Heart right ventricle (tissue), 16 donors: ENCODE results near the gene COL8A2. TPM values are rescaled to one million over a fixed set of nuclear protein-coding genes. Genes with fewer than 3 reads are reported as not detected.
A peak's percentile ranks its signal among the peaks of the same experiment; 100 is the strongest.

Experiments used
- ATAC-seq, 8 donors: fragments of 200-7000 bp; cut with Tn5 transposase; one replicate each; pipeline ENCODE4 v1.9.1; 2020; ENCODE audit warnings: mild to moderate bottlenecking in 8 of 8, moderate library complexity in 8 of 8, moderate number of reproducible peaks in 1 of 8
- DNase-seq, 2 donors: peaks; one replicate each; pipeline ENCODE4 v3.0.0-alpha.2; 2020
- H3K27ac ChIP-seq, 10 donors: fragments of 200-600 bp; sonication (generic) in 2 of 10; one replicate each; pipeline versions ENCODE4 v1.5.0 to v1.8.0; 2020 to 2022; ENCODE audit warnings: mild to moderate bottlenecking in 3 of 10
- H3K27me3 ChIP-seq, 7 donors: fragments of 200-600 bp; one replicate each; pipeline ENCODE4 v1.8.0; 2021 to 2022; ENCODE audit warnings: mild to moderate bottlenecking in 2 of 7
- H3K36me3 ChIP-seq, 9 donors: fragments of 200-600 bp; sonication (generic) in 1 of 9; one replicate each; pipeline versions ENCODE4 v1.5.0 to v1.8.0; 2020 to 2022; ENCODE audit warnings: mild to moderate bottlenecking in 2 of 9
- H3K4me1 ChIP-seq, 9 donors: fragments of 200-600 bp; sonication (generic) in 1 of 9; one replicate each; pipeline versions ENCODE4 v1.5.0 to v1.8.0; 2020 to 2022; ENCODE audit warnings: mild to moderate bottlenecking in 4 of 9
- H3K4me3 ChIP-seq, 10 donors: fragments of 200-600 bp; sonication (generic) in 2 of 10; one replicate each; pipeline versions ENCODE4 v1.5.0 to v1.8.0; 2020 to 2022; ENCODE audit warnings: mild to moderate bottlenecking in 7 of 10, moderate library complexity in 2 of 10
- H3K9me3 ChIP-seq, 11 donors: fragments of 200-600 bp in 10 of 11; sonication (generic) in 2 of 11; one replicate each; pipeline versions ENCODE4 v1.5.0 to v1.8.0; 2013 to 2022; ENCODE audit warnings: mild to moderate bottlenecking in 2 of 11, control low read depth in 1 of 11, moderate library complexity in 1 of 11
- CTCF ChIP-seq, 9 donors: fragments of 200-600 bp; sonication (generic) in 2 of 9; IDR thresholded peaks; one replicate each; pipeline versions ENCODE4 v1.5.0 to v1.8.0; 2021 to 2022; ENCODE audit warnings: antibody characterized with exemption in 9 of 9, mild to moderate bottlenecking in 5 of 9, moderate library complexity in 1 of 9
- WGBS, 2 donors: extraction: QIAGEN DNeasy Blood & Tissue Kit; methylation state at CpG; one replicate each; pipeline ENCODE4 v1.1.7; 2013; ENCODE audit warnings: inconsistent platforms in 1 of 2; 5-methylcytosine and 5-hydroxymethylcytosine counted together
- intact Hi-C, 10 donors: fragments of 100-400 bp; cut with DNase I; formaldehyde crosslinking; loops; one replicate each; pipeline versions ENCODE4 v1.11.1 to v1.14.2; 2022
- polyA plus RNA-seq, 2 donors: library from polyadenylated mRNA; stranded (reverse); fragments of 200-250 nt; gene quantifications; one replicate each; pipeline ENCODE4 v1.2.3, GENCODE V29; 2013
- total RNA-seq, 10 donors: library from RNA; stranded (reverse); fragmentation: NEBNext Ultra II Directional in 3 of 10; extraction: Animal tissue kit (Norgen Biotek cat#: 25700) in 3 of 10; gene quantifications; one replicate each; pipeline versions ENCODE4 v1.2.1 to v1.2.4, GENCODE V29; 2021 to 2023
- donor health status: Arrhythmogenic right ventricular cardiomyopathy.
- donor health status: ischemic (EF 13 %, LVEDD 7.1; RV severe dilation, severe dysfunction).
- donor health status: healthy with polysubstance abuse.
- donor health status: DM: no; HTN: yes; CAD: no.
- donor health status: DM: no; HTN: no; CAD: no.
- donor health status: ischemic (EF 25% LVEDD 6.9; RV normal size, moderate dysfunction).
- donor health status: ischemic (EF 25% LVEDD 5.7; RV mildly dilated, moderate dysfunction).
- donor health status: healthy.
- donor health status: DM: yes; HTN: yes; CAD: no.
- donor health status: Ischemic cardiomyopathy.
- donor health status: ischemic (EF 35%, LVEDD 5.7; RV mildly dilated, moderate dysfunction).
- donor health status: nonischemic (EF 11% LVEDD 7.7; RV severe dilation, severe dysfunction).
- donor health status: DM: yes; HTN: yes; CAD: no.
- donor health status: PGD.
- donor health status: ischemic (EF 29% LVEDD 5.4; RV normal size, mild dysfunction).
- donor health status: nonischemic (EF 23%, LVEDD 6.1; RV moderate dilation, normal function).

Gene COL8A2
- total and polyA plus RNA-seq, 12 donors, result 0.53 to 2.0 (median 0.73) TPM

- 8 to 11% methylated on average over 1 of the region's 1 CpG for WGBS, 2 donors
- no peak for DNase-seq
- intact Hi-C loops, result loop anchor here in 9 of 10 donors (1.0 to 5.0 kb wide), 8 partner anchors 36 to 269 kb away; partner anchors contain the start of genes THRAP3 (in 4 of the 9) and STK40 (in 1 of the 9)
- no peak for TF ChIP-seq CTCF (IDR thresholded peaks at IDR 0.05)
- H3K4me1 ChIP-seq, result peaks cover 25 to 73% (median 58%) of the 10 kb centered on the region in 9 donors
- H3K4me3 ChIP-seq, result peak overlapping the region in 4 of 10 donors; percentile 18 to 75 (median 24)
- peaks cover 0 to 8% (median 0%) of the 10 kb centered on the region in 9 donors for H3K36me3 ChIP-seq
- no peak for ATAC-seq
- peak overlapping the region; percentile 54 to 100 (median 94) for H3K27ac ChIP-seq
- no peaks in the 10 kb centered on the region for H3K9me3 ChIP-seq
- no peaks in the 10 kb centered on the region for H3K27me3 ChIP-seq
Observed at GRCh38 chr1:36151134-36151844, 26.3 kb upstream of the COL8A2 start.

DNA sequence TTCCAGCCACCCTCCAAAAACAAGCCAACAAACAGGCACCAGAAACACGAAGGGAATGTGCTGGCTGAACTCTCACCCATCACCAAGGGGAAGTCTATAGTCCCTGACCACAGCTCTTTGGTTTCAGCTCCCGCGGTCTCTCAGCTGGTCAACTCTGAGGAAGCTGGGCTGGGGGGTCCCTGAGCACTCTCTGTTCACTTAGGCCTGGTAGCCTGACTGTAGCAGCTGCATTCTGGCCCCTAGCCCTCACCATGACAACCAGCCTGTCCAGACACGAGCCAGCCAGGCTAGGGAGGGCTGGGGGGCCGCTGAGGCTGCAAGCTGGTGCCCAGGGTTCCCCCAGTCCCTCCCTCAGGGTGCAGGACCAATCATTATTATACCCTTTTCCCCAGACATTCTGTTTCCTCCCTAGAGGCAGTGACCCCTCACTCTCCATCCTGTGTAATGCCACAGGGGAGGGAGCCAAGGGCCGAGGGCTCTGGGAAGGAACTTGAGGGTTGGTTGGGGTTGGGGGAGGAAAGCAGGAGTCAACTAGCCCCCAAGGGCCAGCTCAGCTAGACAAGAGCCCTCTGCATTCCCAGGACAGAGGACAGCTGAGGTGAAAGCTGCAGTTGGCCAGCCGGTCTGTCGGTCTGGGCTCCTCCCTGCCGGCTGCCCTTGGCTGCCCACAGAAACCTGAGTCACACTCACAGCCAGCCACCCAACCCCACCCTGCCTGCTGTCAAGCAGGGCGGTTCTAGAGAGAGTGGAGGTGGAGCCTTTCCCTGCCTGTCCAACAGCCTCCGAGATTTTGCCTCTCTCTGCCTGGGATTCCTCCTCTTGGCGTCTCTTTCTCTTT, 25.5 kb upstream of the COL8A2 start:
- no peak for TF ChIP-seq CTCF (IDR thresholded peaks at IDR 0.05)
- intact Hi-C loops, result loop anchor here in 9 of 10 donors (1.0 to 5.0 kb wide), 9 partner anchors 37 to 270 kb away; partner anchors contain the start of genes THRAP3 (in 4 of the 9) and STK40 (in 1 of the 9)
- H3K9me3 ChIP-seq, result no peaks in the 10 kb centered on the region
- WGBS, 2 donors, result 9 to 12% methylated on average over 12 of the region's 12 CpGs
- peak overlapping the region; percentile 84 to 100 (median 94) for H3K27ac ChIP-seq
- H3K4me1 ChIP-seq, result peaks cover 25 to 73% (median 58%) of the 10 kb centered on the region in 9 donors
- peak; percentile 69 to 87 (median 82) for ATAC-seq
- no peaks in the 10 kb centered on the region for H3K27me3 ChIP-seq
- H3K36me3 ChIP-seq, result peaks cover 0 to 8% (median 0%) of the 10 kb centered on the region in 9 donors
- peak overlapping the region in 5 of 10 donors; percentile 1 to 75 (median 22) for H3K4me3 ChIP-seq
- DNase-seq, result peak; percentile 89 to 92

DNA sequence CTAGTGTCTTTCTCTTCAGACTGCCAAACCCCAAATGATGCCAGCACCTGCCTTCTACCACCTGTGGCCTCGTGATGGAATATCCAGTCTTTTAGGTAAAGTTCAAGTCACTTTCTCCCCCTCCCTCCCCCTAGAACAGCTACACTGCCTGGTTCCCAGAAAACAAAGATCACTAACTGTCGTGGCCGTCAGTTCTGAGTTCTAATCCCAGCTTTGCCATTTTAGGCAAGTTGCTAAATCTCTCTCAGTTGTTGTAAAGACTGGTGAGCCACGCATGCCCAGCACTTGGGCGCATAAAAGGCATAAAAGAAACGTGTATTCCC, 24.9 kb upstream of the COL8A2 start:
- peak overlapping the region in 5 of 10 donors; percentile 59 to 87 (median 75) for H3K4me3 ChIP-seq
- no peaks in the 10 kb centered on the region for H3K9me3 ChIP-seq
- TF ChIP-seq CTCF (IDR thresholded peaks at IDR 0.05), result no peak
- WGBS, 2 donors, result 25 to 37% methylated on average over 6 of the region's 6 CpGs
- DNase-seq (no peak), ATAC-seq (no peak)
- peaks cover 0 to 8% (median 0%) of the 10 kb centered on the region in 9 donors for H3K36me3 ChIP-seq
- peak overlapping the region; percentile 84 to 100 (median 94) for H3K27ac ChIP-seq
- no peaks in the 10 kb centered on the region for H3K27me3 ChIP-seq
- H3K4me1 ChIP-seq, result peaks cover 22 to 68% (median 55%) of the 10 kb centered on the region in 9 donors
- intact Hi-C loops, result loop anchor here (1.0 to 10.0 kb wide), 17 partner anchors 37 to 275 kb away; partner anchors contain the start of genes THRAP3 (in 5 of the 10) and STK40 (in 2 of the 10)
